ENCODE data around the gene ATAD5.
"Not testable (repeated sequence)": the region's sequence is repeated elsewhere in the genome, so short reads cannot be mapped to it uniquely, and the experiment has no call there.

- TF ChIP-seq, protein P1, sequence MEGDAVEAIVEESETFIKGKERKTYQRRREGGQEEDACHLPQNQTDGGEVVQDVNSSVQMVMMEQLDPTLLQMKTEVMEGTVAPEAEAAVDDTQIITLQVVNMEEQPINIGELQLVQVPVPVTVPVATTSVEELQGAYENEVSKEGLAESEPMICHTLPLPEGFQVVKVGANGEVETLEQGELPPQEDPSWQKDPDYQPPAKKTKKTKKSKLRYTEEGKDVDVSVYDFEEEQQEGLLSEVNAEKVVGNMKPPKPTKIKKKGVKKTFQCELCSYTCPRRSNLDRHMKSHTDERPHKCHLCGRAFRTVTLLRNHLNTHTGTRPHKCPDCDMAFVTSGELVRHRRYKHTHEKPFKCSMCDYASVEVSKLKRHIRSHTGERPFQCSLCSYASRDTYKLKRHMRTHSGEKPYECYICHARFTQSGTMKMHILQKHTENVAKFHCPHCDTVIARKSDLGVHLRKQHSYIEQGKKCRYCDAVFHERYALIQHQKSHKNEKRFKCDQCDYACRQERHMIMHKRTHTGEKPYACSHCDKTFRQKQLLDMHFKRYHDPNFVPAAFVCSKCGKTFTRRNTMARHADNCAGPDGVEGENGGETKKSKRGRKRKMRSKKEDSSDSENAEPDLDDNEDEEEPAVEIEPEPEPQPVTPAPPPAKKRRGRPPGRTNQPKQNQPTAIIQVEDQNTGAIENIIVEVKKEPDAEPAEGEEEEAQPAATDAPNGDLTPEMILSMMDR (IDR thresholded peaks at IDR 0.05), result not testable (repeated sequence)
- not testable (repeated sequence) for TF ChIP-seq POLR2A, EP300, POLR2AphosphoS5 (IDR thresholded peaks at IDR 0.05)
Measured at GRCh38 chr17:30814236-30814635, 17.5 kb upstream of the ATAD5 start.

Measured in stomach (tissue), 4 donors.